GM18502 (cell line): ENCODE measurements around the gene NADSYN1.

Experiments
- ATAC-seq: cut with Tn5 transposase; IDR thresholded peaks from one replicate; pipeline ENCODE4 v1.9.1; 2021; ENCODE audit warnings: mild to moderate bottlenecking; ENCODE audit not compliant: unreplicated experiment, poor library complexity

NADSYN1 gene

DNA sequence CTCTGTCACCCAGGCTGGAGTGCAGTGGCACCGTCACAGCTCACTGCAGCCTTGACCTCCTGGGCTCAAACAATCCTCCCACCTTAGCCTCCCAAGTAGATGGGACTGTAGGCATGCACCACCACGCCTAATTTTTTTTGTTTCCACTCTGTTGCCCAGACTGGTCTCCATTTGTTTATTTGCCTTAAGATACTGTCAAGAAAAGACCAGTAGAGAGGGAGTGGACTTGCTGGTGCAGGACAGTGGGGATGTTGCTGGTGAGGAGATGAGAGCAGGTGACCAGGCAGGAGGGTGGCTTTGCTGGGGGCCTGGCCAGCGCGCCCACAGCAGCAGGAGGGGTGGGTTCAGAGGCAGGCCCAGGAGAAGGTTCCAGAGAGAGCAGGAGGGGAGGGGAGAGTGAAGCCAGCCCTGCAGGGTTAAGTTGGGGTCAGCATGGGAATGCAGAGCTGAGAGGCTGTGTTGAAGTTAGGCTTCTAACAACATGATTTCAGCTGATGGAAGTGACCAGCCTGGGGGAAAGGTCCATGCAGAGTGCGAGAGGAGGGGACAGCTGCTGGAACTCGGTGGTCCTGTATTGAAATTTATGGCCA is 35.8 kb downstream of the NADSYN1 start:
- no peak for ATAC-seq

DNA sequence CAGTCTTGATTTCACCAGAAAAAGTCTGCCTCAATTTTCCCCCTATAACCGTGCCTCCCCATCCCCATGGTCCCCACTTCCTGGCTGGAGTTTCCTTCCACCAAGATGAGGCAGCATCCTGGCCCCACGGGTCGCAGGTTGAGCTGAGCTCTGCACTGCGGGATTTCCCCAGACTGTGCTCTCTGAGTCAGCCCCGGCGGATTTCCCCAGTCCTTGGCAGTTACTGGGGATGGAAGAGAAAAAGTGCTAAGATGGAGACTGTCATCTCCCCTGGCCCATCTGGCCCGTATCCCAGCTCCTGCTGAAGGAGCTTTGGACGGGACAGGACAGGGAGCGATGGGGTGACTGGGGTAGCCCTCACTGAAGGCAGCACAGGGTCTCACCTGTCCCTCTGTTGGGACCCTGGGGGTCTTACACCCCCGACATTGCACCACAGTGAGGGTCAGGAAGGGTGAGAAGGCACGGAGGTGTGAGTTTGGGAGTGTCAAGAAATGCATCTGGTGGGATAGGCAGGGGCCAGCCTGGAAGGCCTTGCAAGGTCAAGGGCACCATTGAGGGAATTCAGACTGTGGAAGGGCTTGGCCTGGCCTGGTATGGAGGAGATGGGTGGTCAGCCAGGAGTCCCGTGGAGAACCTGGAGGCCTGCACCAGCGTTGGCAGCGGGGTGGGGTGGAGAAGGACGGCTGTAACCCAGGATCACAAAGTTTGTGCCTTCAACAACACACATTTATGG is 36.5 kb downstream of the NADSYN1 start:
- no peak for ATAC-seq

DNA sequence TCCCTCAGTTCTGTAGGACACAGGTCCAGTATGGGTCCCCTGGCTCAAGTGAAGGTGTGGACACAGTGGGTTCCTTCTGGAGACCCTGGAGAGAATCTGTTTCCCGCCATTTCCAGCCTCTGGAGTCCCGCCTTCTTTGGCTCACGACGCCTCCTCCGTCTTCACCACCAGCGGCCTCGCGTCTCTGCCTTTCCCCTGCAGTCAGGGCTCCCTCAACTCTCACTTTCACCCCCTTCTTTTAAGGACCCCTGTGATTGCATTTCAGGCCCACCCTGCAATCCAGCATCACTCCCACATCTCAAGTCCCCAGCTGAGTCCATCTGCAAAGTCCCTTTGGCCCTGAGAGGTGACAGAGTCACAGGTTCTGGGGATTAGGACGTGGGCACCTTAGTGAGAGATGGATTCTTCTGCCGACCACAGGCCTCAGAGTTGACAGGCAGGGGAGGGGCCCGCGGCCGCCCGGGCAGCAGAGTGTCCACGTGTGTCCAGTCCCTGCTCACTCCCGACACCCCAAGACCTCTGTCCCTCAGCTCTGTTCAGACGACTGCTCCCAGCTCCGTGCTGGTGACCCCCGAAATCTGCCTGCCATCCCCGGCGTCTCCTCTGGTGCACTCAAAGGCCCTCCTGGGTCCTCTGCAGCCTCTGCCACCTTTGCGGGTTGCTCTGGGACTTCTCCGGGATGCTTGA is 37.2 kb downstream of the NADSYN1 start:
- no peak for ATAC-seq

DNA sequence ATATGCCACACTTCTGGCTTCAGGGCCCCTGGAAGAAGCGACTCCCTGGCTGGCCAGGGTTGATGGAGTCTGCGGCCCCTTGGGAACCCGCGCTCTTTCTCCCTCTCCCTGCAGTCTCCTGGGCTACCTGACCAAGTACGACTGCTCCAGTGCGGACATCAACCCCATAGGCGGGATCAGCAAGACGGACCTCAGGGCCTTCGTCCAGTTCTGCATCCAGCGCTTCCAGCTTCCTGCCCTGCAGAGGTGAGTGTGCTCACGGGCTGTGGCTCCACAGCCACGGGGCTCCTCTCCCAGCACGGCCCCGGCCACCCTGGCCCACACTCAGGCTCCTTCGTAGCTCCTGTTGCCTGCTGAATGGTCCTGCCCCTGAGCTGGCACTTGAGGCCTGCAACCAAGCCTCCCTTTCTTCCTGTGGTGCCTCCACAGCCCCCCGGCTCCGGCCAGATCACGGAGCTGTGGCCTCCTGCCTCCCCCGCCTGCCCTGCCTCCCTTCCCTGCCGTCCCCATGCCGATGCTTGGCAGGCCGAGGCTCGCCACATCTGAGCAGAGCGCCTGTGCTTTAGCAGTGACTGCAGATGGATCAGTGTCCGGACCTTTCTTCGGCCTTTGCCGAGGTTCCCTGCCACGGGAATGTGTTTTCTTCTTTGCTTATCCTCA is 37.9 kb downstream of the NADSYN1 start:
- ATAC-seq = no peak

DNA sequence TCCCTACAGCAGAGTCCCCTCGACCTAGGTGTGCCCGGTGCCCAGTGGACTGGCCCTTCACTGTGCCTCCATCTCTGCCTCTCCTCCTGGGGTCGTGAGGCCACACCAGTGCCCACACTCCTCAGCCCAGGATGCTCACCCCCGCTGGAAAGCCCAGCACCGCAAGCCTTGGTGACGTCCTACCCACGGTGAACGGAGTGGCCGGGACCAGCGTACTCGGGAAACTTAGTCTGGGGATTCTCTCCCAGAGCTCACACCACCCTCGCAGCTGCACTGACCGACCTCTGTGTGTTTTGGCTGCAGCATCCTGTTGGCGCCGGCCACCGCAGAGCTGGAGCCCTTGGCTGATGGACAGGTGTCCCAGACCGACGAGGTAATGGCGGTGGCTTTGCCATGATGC is 38.5 kb downstream of the NADSYN1 start:
- ATAC-seq = no peak

DNA sequence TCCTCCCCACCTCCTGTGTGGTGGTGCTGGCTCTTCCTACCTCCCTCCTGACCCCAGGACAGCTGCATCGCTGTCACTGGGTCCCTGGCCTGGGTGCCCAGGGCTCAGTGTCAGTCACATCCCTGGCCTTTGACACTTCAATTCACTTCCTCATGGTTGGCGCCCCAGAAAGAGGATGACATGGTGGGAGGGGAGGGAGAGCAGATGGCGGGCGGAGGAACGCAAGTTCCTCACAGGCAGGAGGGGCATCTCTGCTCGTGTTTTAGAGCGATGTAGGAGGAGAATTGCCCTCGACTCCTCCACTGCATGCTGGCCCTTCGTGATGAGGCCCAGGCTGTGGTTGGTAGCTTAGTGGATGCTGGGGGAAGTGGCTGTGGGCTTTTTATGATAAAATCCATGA is 38.9 kb downstream of the NADSYN1 start:
- ATAC-seq = no peak

DNA sequence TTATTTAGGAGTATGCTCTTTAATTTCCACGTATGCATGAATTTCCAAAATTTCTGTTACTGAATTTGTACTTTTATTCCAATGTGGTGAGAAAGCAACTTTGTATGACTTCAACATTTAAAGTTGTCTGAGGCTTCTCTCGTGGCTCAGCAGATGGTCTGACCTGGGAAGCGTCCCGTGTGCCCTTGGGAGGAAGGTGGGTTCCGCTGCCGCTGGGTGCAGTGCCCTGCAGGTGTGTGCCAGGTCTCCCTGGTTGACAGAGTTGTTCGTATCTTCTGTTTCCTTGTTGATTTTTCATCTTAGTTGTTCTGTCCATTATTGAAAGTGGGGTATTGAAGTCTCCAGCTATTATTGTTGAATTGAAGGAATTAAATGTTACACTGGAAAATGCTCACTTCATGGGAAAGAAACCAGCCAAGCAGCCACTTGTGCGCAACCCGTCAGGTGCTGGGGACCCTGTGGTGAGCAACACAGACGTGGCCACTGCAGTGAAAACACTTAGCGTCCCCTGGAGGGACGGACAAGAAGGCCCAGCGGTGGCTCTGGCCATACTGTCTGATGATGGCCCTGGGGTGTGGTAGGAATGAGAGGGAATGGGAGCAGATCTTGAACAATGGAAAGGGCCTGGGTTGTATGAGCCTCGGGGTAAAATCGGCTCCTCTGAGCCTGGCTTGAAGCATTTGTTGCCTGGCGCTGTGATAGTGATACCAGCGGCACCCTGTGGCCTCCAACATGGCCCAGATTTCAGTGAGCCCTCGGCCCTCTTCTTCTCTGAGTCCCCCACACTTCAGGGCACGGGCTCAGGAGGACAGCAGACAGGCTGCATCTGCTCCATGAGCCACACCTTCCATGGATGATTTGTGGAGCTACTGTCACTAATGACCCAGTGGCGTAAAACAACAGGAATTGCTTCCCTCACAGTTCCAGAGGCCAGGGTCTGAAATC is 42.6 kb downstream of the NADSYN1 start:
- ATAC-seq = no peak

DNA sequence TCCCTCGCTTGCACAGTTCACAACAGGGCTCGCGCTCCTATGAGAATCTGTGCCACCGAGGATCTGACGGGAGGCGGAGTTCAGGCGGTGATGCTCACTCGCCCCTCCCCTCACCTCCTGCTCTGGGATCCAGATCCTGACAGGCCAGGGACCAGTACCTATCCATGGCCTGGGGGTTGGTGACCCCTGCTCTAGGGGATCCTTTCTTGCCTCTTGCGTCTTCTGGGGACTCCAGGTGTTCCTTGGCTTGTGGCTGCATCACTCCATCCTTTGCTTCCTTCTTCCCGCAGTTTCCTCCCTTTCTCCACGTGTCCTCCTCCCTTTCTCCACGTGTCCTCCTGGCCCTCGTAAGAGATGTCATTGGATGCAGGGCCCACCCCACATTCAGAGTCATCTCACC is 43.4 kb downstream of the NADSYN1 start:
- no peak for ATAC-seq

DNA sequence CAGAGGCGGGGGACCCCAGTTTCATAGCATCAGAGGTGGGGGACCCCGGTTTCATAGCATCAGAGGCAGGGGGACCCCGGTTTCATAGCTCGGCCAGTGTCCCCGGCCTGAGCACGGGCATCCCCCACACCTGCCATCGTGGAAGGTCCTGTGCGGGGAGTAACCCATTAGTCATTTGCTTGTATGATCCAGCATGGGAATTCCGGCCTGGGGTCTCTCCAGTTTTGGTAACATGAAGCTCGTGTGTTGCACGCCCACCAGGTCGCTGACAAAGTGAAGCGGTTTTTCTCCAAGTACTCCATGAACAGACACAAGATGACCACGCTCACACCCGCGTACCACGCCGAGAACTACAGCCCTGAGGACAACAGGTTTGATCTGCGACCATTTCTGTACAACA is 45.1 kb downstream of the NADSYN1 start:
- no peak for ATAC-seq

DNA sequence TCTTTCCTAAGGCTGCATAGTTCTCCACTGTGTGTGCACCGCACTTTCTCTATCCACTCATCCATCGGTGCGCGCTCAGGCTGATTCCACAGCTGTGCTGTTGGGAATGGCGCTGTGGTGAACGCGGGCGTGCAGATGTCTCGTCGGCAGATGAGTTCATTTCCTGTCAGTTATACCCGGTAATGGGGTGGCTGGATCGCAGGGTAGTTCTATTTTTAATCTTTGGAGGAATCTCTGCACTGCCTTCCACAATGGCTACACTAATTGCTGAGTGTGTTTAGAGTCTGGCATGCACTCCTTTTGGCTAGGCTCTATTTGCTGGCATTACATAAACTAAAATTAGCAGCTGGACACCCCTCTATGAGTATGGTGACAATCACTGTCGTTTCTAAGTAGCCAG is 46.1 kb downstream of the NADSYN1 start:
- no peak for ATAC-seq

DNA sequence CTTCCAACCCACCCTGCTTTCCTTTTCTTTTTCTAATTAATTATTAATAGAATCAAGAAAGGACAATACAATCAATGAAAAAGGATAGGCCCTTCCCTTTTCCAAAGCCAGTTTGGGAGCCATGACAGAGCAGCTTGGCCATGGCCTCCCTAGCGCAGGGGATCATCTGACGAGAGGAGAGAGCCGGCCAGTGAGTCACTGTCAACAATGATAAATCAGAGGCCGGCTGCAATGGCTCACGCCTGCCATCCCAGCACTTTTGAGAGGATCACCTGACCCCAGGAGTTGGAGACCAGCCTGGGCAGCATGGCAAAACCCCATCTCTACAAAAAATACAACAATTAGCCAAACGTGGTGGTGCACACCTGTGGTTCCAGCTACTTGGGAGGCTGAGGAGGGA is 46.5 kb downstream of the NADSYN1 start:
- no peak for ATAC-seq

DNA sequence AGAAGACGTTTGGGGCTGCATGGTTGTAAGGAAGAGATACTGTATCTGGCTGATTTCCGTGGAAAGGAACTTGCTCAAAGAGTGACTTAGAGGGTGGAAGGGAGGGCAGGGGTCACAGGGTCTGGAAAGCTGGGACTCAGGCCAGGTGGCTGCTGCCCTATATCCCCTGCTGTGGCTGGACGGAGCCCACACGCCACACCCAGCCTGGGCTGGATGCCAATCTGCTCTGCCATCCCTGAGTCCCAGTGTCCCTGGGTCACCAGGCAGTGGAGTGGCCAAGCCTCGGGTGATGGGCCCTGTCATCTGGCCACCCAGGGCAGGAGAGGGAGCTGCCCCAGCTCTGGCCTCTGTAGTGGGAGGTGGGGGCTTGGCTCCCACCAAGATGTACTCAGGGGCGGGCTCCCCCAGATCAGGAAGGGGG is 47.6 kb downstream of the NADSYN1 start:
- ATAC-seq = no peak

DNA sequence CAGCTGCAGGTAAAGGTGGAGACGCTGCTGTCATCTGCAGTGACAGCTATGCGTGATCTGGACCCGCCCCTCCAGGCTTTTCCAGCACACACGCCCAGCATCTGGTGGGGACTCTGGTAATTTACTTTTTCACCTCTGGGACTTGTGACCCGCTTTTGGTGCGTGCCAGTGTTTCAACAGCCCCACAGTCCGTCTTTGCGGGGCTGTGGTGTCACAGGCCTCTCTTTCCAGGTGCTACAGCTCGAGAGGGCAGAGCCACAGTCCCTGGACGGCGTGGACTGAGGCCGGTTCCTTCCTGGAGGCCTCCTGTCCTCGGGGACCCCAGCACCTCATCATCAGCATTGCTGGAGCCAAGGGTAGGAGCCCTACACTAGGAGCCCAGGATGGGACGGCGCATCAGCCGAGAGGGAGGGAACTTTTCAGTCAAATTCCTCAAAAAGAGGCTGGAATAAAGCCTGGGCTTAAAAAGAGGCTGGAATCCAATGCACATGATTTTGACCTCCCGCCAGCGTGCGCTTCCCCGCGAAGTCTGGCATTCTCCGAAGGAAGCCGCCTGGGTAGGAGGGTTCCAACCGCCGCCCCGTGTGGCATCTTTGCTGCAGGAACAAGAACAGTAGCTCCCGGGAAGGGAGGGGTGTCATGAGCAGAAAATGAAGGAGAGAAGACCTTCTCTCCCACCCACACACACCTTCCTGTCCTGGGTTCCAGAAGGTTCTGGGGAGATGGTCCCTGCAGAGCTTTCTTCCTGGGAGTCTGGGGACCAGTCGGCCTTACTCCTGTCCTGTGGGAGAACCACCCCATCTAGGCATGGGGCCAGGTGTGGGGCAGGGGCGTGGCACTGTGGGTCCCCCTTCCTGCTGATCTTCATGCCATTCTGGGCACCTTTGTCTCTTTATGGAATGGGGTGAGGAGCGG is 48.3 kb downstream of the NADSYN1 start:
- ATAC-seq = no peak

DNA sequence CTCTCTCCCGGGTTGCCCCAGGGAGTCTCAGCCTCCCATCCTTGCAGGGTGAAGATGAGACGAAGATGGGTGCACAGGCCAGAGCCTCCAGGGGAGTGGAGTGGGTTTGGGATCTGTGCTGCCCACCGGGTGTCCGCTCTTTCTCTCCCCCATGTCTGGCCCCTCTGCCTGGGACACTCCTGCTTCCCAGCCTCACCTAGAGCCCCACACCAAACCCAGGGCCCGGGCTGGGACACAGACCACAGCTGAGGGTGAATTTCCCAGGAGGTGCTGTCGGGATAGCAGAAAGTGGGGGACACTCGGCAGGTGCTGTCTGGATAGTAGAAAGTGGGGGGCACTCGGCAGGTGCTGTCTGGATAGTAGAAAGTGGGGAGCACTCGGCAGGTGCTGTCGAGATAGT is 49.0 kb downstream of the NADSYN1 start:
- no peak for ATAC-seq

DNA sequence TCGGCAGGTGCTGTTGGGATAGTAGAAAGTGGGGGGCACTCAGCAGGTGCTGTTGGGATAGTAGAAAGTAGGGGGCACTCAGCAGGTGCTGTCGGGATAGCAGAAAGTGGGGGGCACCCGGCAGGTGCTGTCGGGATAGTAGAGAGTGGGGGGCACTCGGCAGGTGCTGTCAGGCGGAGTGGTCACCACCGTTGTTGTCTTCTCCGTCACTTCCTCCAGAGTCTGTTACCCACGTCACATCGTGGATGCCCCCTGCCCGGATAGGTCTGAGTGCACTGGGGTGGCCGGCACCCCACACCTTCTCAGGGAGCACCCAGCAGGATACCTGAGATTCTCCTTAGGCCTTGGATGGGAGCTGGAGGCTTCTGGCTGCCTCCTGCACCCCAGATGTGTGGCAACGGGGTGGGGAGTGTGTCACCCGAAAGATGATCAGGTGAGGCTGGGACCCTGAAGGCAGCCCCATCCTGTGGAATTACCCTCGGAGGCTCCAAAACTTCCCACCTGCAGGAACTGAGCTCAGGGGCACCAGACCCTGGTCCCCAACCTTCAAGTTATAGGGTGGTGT is 50.0 kb downstream of the NADSYN1 start:
- ATAC-seq = no peak

DNA sequence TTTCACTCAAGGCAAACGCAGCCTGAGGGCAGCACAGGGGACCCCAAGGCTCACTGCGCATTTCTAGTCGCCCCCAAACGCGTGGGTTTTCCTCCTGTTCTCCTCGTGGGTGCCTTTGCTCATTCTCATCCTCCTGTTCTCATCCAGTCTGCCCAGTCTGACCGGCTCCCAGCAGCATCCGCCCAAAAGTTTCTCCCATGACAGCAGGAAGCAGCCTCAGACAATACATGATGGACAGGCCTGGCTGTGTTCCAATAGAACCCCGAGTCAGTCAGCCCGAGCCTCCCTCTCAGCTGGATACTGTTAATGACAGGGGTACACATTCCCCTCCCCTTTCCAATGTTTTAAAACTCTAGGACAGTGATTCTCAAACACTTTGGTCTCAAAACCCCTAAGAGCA is 51.5 kb downstream of the NADSYN1 start:
- ATAC-seq = no peak

DNA sequence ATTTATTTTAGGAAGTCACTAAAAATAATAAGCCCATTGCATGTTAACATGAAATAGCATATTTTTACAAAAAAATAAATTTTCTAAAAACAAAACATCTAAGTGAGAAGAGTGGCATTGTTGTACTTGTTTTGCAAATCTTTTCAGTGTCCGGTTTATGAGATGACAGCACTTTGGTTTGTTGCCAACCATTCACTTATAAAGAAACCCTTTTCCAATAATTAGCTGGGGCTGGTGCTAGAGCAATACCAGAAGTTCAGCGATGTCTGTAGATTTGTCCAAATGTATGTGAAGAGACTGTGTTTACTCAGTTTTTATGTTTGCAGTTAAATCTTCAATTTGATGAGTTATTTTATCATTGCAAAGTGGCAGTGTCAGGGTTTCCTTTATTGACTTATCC is 52.0 kb downstream of the NADSYN1 start:
- no peak for ATAC-seq

DNA sequence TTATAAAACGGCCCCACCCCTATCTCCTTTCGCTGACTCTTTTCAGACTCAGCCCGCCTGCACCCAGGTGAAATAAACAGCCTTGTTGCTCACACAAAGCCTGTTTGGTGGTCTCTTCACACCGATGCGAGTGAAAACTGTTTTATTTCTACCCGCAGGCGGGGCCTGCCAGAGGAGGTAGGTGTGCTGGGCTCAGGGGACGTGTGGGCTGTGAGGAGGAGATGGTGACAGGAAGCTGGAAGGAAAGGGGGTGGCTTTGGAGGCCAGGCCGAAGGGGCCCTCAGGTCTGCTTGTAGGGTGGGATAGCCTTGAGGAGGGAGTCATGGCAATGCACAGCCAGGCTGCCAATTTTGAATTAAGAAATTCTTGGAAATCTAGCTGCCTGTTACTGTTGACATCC is 52.8 kb downstream of the NADSYN1 start:
- ATAC-seq = no peak

DNA sequence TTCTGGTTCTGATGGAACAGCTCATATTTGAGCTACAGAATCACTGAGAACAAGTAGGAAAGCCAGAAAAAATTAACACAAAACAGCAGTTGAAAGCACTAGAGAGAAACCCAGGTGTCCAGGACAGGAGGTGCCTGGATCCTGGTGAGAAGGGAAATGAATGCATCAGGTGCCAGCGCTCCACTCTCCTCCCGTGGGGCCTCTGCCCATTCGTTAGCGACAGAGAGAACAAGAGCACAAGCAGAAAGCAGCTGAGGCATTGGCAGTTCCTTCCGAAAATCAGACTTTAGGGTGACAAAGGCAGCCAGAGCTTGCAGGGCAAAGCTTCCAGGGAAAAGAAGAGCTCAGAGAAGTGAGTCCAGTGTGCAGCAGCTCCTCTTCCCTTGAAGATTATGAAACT is 54.1 kb downstream of the NADSYN1 start:
- ATAC-seq = no peak
